Astrocyte (in vitro differentiated cells and primary cell): ENCODE measurements around the gene FRS2.

Source experiments
- CTCF ChIP-seq: IDR thresholded peaks from 2 replicates; pipeline ENCODE4 v1.5.1; 2011; ENCODE audit warnings: low read depth, mild to moderate bottlenecking, inconsistent platforms, low read length, moderate library complexity; ENCODE audit not compliant: insufficient read depth
- EZH2 ChIP-seq: IDR thresholded peaks from 2 replicates; pipeline ENCODE4 v1.6.1; 2012; ENCODE audit warnings: mild to moderate bottlenecking, low read length, inconsistent platforms; ENCODE audit not compliant: insufficient read depth

GRCh38 chr12:69513297-69513696, 43.1 kb downstream of the FRS2 start:
- TF ChIP-seq CTCF (no peak), EZH2 (no peak)
